ENCODE measurements around the gene CYB5R2.

Gene CYB5R2

GRCh38 chr11:7691759-7692350 is 18.6 kb upstream of the CYB5R2 start:
- TF ChIP-seq, protein P1, sequence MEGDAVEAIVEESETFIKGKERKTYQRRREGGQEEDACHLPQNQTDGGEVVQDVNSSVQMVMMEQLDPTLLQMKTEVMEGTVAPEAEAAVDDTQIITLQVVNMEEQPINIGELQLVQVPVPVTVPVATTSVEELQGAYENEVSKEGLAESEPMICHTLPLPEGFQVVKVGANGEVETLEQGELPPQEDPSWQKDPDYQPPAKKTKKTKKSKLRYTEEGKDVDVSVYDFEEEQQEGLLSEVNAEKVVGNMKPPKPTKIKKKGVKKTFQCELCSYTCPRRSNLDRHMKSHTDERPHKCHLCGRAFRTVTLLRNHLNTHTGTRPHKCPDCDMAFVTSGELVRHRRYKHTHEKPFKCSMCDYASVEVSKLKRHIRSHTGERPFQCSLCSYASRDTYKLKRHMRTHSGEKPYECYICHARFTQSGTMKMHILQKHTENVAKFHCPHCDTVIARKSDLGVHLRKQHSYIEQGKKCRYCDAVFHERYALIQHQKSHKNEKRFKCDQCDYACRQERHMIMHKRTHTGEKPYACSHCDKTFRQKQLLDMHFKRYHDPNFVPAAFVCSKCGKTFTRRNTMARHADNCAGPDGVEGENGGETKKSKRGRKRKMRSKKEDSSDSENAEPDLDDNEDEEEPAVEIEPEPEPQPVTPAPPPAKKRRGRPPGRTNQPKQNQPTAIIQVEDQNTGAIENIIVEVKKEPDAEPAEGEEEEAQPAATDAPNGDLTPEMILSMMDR (IDR thresholded peaks at IDR 0.05; ENCODE audit: low read depth, low read length): no peak
- no peak overlapping the region for H3K4me3 ChIP-seq (ENCODE audit: low read depth, low read length)

DNA sequence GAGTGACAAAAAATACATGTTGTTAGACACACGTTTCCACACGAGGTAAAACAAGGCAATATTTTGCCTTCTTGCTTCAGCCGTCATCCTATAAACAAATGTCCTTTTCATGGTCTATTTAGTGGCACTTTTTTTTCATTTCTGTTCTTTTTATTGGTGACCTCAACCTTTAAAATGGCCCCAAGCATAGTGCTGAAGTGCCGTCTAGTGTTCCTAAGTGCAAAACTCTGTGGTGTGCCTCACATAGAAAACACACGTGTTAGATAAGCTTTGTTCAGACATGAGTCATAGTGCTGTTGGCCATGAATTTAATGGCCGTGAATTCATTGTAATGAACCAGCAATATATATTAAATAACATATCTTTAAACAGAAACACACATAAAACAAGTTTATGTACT is 17.3 kb upstream of the CYB5R2 start:
- TF ChIP-seq, protein P1 (IDR thresholded peaks at IDR 0.05; ENCODE audit: low read depth, low read length): no peak

GRCh38 chr11:7689239-7689638 is 15.9 kb upstream of the CYB5R2 start:
- no peak overlapping the region for H3K4me3 ChIP-seq (ENCODE audit: low read depth, low read length)
- TF ChIP-seq, protein P1 (IDR thresholded peaks at IDR 0.05; ENCODE audit: low read depth, low read length): no peak

More for the DNA sequence above, 17.3 kb upstream of the CYB5R2 start:
- H3K4me3 ChIP-seq (ENCODE audit: low read depth, low read length): no peak overlapping the region

DNA sequence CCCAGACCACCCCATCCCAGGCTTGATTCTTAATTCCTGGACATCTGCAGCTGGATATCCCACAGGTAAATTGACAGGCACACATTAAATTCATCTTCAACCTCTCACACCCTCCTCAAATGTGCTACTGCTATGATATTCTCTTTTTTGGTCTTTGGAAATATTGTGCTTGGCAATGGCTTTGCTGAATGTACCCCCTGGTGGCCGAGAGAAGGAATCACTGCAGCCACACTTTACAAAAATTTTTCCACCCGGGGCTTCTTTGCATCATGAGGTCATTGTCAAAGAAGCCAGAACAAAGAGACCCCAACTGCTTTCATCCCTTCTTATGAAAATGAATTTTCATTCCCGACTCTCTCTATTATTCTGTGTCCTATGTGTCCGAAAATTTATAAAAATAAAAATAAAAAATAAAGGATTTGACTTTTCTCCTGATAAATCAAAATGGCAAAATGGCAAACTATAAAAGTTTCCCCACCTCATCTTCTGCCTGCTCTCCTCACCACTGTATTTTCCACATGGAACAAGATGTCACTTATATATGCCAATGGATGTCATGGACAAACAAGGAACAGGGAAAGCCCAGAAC is 15.0 kb upstream of the CYB5R2 start:
- no peak overlapping the region for H3K4me3 ChIP-seq (ENCODE audit: low read depth, low read length)
- TF ChIP-seq, protein P1 (IDR thresholded peaks at IDR 0.05; ENCODE audit: low read depth, low read length): peak; percentile 85

- no peak overlapping the region for H3K4me3 ChIP-seq (ENCODE audit: low read depth, low read length)
- TF ChIP-seq, protein P1 (IDR thresholded peaks at IDR 0.05; ENCODE audit: low read depth, low read length): no peak
Measured at GRCh38 chr11:7687386-7687785, 14.1 kb upstream of the CYB5R2 start.

GRCh38 chr11:7686761-7687160 is 13.5 kb upstream of the CYB5R2 start:
- no peak overlapping the region for H3K4me3 ChIP-seq (ENCODE audit: low read depth, low read length)
- TF ChIP-seq, protein P1 (IDR thresholded peaks at IDR 0.05; ENCODE audit: low read depth, low read length): no peak

GRCh38 chr11:7683571-7683970 is 10.3 kb upstream of the CYB5R2 start:
- TF ChIP-seq, protein P1 (IDR thresholded peaks at IDR 0.05; ENCODE audit: low read depth, low read length): no peak
- no peak overlapping the region for H3K4me3 ChIP-seq (ENCODE audit: low read depth, low read length)

Data from WI38 (cell line).